ENCODE results near the gene TAF15.

Gene TAF15

GRCh38 chr17:35808962-35809854 is at the start of gene TAF15:
Gene TAF15 (plus strand): TSS chr17:35809484. CDS start chr17:35809570, 86 bp downstream.
- peak; percentile 91 to 95 for DNase-seq

- DNase-seq = no peak
These were observed 48.7 kb upstream of the TAF15 start, which contains the start of gene C17orf50 for GRCh38 chr17:35760587-35760986. Gene C17orf50 (plus strand): TSS chr17:35760887. CDS start chr17:35760942, 55 bp downstream.

GRCh38 chr17:35761601-35762000 is 47.7 kb upstream of the TAF15 start:
- DNase-seq = no peak

- DNase-seq = no peak
These were observed 45.5 kb upstream of the TAF15 start for GRCh38 chr17:35763767-35764122.

GRCh38 chr17:35764123-35764991 is 44.9 kb upstream of the TAF15 start:
- peak; percentile 82 to 83 for DNase-seq

GRCh38 chr17:35765086-35765710 is 44.1 kb upstream of the TAF15 start:
- DNase-seq = no peak

GRCh38 chr17:35765756-35766488 is 43.4 kb upstream of the TAF15 start:
- no peak for DNase-seq

GRCh38 chr17:35766489-35766877 is 42.8 kb upstream of the TAF15 start:
- DNase-seq = no peak

- peak in 1 of 2 donors; percentile 39 for DNase-seq
These were observed 42.3 kb upstream of the TAF15 start for GRCh38 chr17:35766903-35767510.

GRCh38 chr17:35768797-35769196 is 40.5 kb upstream of the TAF15 start:
- DNase-seq = no peak

GRCh38 chr17:35769895-35770486 is 39.3 kb upstream of the TAF15 start:
- DNase-seq = no peak

- no peak for DNase-seq
These were observed 36.2 kb upstream of the TAF15 start for GRCh38 chr17:35773129-35773528.

GRCh38 chr17:35773679-35774425 is 35.4 kb upstream of the TAF15 start:
- DNase-seq = no peak

GRCh38 chr17:35774499-35774898 is 34.8 kb upstream of the TAF15 start:
- DNase-seq = no peak

- no peak for DNase-seq
These were observed 34.2 kb upstream of the TAF15 start for GRCh38 chr17:35775039-35775438.

GRCh38 chr17:35775583-35775982 is 33.7 kb upstream of the TAF15 start:
- DNase-seq = no peak

GRCh38 chr17:35778641-35779196 is 30.6 kb upstream of the TAF15 start:
- DNase-seq = no peak

GRCh38 chr17:35780950-35781349 is 28.3 kb upstream of the TAF15 start:
- DNase-seq = no peak

- no peak for DNase-seq
These were observed 24.4 kb upstream of the TAF15 start for GRCh38 chr17:35784895-35785294.

- DNase-seq = no peak
These were observed 22.3 kb upstream of the TAF15 start for GRCh38 chr17:35786941-35787432.
